ENCODE results near the gene CCDC149.

CCDC149 gene

GRCh38 chr4:24837781-24838180 lies 75.1 kb downstream of the CCDC149 start:
- DNase-seq: no peak

- no peak for DNase-seq
These were observed 75.5 kb downstream of the CCDC149 start for GRCh38 chr4:24837336-24837735.

DNA sequence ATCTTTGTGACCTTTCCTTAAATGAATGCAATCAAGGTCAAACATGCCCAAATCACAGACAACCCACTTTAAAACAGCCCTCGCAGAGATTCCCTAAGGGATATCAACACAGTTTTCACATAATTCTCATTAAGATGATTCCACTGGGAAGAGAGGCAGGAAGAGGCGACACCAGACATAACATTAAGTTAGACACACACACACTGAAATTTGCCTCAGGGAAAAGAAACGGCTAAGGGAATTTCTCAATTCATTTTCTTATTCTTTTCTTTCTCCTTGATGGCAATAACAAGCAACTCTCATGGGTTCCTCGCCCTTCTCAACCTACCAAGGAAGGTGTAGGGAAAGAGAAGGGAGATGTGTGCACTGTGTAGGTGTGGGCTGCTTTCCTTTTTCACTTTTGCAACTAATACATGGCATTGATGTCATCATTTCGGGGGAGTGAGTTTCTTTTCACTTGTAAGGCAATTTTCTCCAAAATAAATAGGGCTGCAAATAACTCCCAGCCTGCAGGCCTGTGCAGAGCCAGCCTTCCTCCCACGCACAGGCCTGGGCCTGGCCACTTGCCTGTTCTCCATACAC lies 76.1 kb downstream of the CCDC149 start:
- DNase-seq: no peak

GRCh38 chr4:24835696-24836095 lies 77.1 kb downstream of the CCDC149 start:
- DNase-seq: no peak

DNA sequence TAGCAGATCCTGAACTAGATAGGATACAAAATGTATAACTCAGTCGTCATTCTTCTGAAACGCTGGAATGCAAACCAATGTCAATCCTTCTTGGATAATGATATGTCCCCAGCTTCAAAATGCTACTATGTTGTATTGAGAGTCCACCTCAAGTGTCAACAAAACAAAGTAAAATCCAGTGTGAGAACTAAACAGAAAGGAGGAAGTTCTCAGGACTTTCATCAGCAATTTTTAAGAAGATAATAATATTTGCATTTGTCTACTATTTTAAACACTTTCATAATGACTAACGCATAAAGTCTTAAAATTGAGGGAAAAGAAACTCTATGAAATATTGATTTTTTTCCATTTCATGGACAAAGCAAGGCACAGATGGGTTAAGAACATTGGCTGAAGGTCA lies 81.2 kb downstream of the CCDC149 start:
- DNase-seq: no peak

- DNase-seq: no peak
These were observed 88.1 kb downstream of the CCDC149 start for GRCh38 chr4:24824720-24825119.

- DNase-seq: no peak
These were observed 92.3 kb downstream of the CCDC149 start for GRCh38 chr4:24820541-24820940.

GRCh38 chr4:24816797-24817196 lies 96.0 kb downstream of the CCDC149 start:
- DNase-seq: no peak

DNA sequence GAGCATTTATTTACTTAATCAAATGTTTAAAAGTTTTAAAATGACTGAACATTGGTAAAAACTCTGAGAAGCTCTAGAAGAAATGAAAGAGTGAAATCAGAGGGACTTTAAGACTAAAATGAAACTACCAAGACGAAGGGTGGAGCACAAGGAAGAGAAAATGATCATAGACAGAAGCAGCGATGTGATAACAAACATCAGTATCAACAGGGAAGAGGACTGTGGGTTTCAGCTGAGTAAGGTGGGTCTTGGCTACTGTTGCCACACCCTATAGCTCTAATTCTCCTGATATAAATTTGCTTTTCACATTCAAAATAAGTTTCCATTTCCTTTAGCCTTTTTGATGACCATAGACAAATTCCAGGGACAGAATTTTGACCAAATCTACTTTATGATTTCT lies 99.1 kb downstream of the CCDC149 start:
- no peak for DNase-seq

GRCh38 chr4:24810871-24811631 lies 101.8 kb downstream of the CCDC149 start:
- DNase-seq: no peak

DNA sequence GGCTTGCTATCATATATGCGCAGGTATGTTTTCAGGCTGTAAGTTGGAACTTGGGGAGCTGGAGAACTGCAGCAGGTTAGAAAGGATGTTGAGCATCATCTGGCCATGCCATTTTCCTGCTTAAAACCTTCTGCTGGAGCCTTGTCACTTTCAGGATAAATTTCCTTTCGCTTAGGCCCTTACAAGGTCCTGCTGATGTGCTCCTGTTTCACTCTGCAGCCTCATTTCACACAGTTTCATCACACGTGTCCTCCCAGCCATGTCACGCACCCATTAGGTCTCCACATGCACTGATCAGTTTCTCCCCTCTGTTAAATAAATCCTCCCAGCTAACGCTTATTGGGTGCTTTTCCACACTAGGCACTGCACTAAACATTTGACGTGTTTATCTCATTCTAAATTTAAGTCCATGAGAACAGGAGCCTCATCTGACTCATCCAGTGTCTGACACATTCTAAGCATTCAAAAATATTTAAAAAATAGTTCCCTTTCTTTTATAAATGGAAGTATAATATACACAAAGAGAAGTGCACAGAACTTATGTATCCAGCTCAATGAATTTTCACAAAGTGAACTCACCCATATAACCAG lies 102.9 kb downstream of the CCDC149 start:
- DNase-seq: no peak

DNA sequence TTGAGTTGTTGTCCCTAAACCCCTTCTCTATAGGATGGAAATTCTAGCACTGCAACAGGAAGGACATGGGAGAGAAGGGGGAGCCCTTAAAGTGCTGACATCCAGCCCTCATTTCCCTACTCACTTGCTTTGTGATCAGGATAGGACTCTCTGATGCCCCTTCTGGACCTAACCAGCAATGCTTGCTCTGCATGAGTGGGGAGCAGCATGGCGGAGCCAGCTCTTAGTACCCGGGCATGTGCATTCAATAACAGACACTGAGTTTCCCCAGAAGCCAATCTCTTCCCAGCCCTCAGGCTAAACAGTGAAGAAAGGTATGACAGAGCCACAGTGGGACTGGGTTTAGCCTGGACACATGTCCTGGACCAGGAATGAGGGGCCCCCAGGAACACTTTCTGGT lies 103.5 kb downstream of the CCDC149 start:
- no peak for DNase-seq

- DNase-seq: no peak
These were observed 103.9 kb downstream of the CCDC149 start for GRCh38 chr4:24808955-24809354.

DNA sequence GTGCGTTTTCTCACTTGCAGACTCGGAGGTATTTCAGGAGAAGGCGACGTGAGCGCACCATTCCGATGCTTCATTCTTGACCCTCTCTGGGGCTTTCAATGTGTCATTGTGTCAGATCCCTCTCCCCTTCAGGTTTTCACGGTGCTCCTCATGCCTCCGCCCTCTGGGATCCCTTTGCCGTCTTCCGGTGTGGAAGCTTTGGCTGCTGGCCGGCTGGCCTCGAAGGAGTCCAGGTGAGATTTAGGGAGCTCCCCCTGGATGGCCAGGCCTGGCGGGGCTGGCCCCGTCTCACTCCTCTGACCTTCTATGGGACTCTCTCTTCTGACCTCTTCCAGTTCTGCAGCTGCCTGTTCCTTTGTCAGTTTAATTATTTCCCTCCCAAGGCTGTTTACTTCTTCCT lies 104.6 kb downstream of the CCDC149 start:
- no peak for DNase-seq

DNA sequence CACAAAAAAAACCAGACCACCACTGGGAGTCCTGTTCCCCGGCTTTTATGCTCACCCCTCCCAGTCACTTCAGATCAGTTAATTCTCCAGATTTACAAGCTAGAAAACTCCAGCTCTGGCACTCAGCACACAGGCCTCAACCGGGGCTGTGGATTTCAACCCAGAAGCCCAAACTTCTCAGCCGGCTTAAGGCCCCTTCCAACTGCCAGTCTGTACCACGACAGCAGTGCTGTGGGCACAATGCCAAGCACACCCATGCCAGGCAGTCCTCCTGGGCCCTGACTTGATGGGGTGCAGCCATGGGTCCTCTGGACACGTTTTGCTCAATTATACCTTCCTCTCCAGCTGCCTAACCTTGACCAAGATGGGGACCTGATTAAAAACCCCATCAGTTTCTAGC lies 105.2 kb downstream of the CCDC149 start:
- DNase-seq: no peak

DNA sequence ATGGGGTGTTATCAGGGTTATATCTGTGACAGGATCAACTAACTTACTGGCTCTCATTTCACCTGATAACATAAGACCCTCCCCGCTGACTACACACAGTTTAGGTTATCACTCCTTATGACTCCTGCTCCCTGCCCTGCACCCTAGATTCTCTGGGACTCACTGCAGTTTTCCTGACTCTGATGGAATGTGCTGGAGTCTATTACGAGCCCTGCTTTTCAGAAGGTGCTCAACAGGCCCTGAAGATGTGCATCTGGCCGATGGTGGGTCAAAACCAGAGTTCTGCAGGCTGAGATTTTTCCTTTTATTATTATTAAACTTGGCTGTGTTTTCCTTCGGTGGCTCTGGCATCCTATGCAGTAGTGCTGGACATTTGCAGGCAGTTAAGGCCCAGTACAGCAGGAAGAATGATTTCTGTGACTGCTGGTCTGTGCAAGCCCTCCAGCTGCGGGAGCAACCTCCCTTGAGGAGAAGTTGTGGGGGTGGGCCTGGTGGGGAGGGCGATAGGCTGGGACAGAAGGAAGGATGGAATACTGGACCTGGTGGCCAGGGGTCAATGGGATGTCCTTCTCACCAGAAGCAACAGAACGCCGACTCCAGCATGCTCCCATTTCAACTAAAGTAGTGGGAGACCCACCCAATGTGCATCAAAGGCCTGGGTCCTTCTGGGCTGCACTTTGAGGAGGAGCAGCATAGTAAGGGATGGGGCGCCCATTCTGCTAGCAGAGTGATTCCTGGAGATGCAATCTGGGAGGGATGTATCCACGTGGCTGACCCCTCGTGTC lies 106.4 kb downstream of the CCDC149 start:
- DNase-seq: no peak

- no peak for DNase-seq
These were observed 107.3 kb downstream of the CCDC149 start for GRCh38 chr4:24805566-24805965.

DNA sequence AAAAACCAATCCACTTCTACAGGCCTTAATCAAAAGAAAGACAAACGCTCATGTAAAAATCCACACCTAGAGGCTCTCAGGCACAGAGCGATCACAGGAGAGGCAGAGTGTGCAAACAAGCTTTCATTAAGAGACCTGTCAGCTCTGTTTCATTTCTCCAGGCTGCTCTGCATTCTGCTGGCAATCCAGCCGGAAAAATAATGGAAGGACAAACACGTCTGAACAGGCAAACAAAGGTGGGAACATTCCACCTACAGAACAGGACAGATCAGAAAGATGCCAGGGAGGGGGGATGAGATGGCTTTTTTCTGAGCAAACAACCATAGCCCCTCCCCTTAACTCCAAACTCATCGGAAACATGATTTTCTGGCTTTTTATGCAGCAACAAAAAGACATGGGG lies 107.8 kb downstream of the CCDC149 start:
- peak; percentile 18 for DNase-seq

- no peak for DNase-seq
These were observed 110.2 kb downstream of the CCDC149 start for GRCh38 chr4:24802648-24803047.

DNA sequence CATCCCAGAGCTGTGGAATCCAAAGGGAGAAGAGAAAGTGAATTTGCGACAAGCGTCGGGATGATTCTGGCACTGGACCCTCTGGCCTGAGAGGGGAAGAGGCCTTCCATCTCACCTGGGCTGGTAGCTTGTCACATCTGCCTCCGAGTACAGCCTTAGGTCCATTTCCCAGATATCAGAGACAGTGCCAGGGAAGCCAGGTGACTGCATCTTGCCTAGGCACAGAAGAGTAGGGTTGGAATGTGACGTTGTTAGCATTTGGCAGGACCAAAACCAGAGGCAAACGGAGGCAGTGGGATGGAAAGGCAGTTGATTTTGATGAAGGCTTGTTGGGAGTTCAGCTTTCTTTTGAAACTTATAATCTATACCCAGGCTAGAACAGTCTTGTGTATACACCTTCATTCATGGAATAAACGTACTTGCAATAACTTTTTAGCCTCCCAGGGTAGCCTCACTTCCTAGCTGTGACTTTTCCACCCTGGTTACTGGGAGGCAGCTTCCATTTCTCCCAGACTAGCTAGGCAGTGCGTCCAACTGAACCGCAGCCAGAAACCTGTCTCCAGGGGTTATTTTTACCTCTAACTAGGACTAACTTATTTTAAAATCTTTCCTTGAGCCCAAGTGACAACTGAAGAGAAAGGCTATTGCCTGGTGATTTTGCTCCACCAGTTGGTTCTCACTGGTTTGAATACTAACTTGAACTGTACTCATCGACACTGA lies 111.5 kb downstream of the CCDC149 start:
- no peak for DNase-seq

DNA sequence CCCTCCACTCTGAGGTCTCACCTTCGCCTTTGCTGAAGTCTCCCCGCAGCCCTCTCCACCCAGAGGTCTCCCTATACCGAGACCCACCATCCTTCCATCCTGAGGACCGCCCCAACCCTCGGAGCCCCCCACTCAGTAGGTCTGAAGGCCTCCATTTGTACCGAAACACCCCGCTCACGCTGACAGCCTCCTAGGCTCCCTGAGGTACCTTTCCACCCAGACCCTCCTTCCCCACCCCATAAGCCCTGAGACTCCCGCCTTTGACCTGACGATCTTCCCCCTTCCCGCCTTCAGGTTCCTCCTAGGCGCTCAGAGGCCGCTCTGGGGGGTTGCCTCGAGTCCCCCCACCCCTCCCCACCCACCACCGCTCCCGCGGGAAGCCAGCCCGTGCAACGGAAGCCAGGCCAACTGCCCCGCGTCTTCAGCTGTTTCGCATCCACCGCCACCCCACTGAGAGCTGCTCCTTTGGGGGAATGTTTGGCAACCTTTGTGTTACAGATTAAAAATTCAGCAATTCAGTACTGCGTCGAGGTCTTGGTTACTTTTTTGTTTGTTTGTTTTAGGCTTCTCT lies 112.4 kb downstream of the CCDC149 start:
- DNase-seq: no peak

DNA sequence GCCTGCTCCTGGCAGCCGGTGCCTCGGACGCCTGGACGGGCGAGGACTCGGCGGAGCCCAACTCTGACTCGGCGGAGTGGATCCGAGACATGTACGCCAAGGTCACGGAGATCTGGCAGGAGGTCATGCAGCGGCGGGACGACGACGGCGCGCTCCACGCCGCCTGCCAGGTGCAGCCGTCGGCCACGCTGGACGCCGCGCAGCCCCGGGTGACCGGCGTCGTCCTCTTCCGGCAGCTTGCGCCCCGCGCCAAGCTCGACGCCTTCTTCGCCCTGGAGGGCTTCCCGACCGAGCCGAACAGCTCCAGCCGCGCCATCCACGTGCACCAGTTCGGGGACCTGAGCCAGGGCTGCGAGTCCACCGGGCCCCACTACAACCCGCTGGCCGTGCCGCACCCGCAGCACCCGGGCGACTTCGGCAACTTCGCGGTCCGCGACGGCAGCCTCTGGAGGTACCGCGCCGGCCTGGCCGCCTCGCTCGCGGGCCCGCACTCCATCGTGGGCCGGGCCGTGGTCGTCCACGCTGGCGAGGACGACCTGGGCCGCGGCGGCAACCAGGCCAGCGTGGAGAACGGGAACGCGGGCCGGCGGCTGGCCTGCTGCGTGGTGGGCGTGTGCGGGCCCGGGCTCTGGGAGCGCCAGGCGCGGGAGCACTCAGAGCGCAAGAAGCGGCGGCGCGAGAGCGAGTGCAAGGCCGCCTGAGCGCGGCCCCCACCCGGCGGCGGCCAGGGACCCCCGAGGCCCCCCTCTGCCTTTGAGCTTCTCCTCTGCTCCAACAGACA lies 113.1 kb downstream of the CCDC149 start:
- no peak for DNase-seq
